ENCODE measurements around the gene TMOD2. TPM values are rescaled to one million over a fixed set of nuclear protein-coding genes. Genes with fewer than 3 reads are reported as not detected.

TMOD2 gene
- total RNA-seq, 1 experiment from 2014 or later = 3.0 TPM

DNA sequence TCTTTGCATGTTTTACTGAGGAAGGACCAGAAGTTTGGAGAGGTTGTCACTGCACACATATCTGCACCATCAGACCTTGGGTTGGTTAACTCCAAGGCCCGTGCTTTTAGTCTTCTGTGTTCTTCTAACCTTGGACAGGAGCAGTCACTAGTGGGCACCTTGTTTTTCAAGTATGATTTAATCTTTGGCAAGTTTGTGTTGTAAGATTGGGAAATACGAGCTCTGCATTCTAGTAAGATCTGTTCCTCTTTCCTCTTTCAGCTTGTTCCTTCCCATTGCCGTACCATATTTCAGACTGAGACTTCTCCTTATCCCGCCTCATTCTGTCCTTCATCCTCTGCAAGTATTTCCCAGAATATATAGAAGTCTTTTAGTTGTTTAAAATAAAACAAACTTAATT, 5.1 kb downstream of the TMOD2 start:
- no CpG with 5 or more reads among the region's 4 CpGs for WGBS (ENCODE audit: extremely low coverage, insufficient read length, low lambda C conversion rate)
- Histone ChIP-seq H2AK5ac (ENCODE audit: insufficient read length, low read length) (no peak overlapping the region), H3K18ac (ENCODE audit: insufficient read length, low read depth, low read length) (no peak overlapping the region), H3K23me2 (ENCODE audit: insufficient read length, low read depth, low read length, poor library complexity, severe bottlenecking) (no peaks in the 10 kb centered on the region), H3K4ac (ENCODE audit: low read depth, low read length) (no peak overlapping the region), H3K27me3 (ENCODE audit: insufficient read depth, low read length) (peaks cover 5% of the 10 kb centered on the region; the same call in 1 of the 2 replicates), H2BK120ac (ENCODE audit: low read depth, low read length, poor library complexity, severe bottlenecking) (no peak overlapping the region), H2BK15ac (ENCODE audit: low read depth, low read length) (no peak overlapping the region), H2AFZ (ENCODE audit: low read length) (no peak overlapping the region), H3K9ac (ENCODE audit: extremely low read depth, insufficient read length, low read length) (no peak overlapping the region), H3K4me2 (ENCODE audit: insufficient read depth, insufficient read length, low read length) (no peak overlapping the region), H4K91ac (ENCODE audit: insufficient read length, low read depth, low read length) (no peak overlapping the region), H4K5ac (ENCODE audit: insufficient read length, low read depth, low read length) (no peak overlapping the region), H3K23ac (ENCODE audit: insufficient read length, low read depth, low read length) (no peak overlapping the region), H4K20me1 (ENCODE audit: control insufficient read depth, insufficient read depth, insufficient read length) (no peaks in the 10 kb centered on the region), H3K56ac (ENCODE audit: insufficient read length, low read depth, low read length) (no peak overlapping the region), H3K4me1 (ENCODE audit: insufficient read depth, low read length) (peaks cover 3% of the 10 kb centered on the region; the same call in 1 of the 2 replicates), H2BK12ac (ENCODE audit: insufficient read length, low read depth, low read length) (no peak overlapping the region), H3K79me2 (ENCODE audit: insufficient read depth, low read length) (no peaks in the 10 kb centered on the region), H3K27ac (ENCODE audit: insufficient read length, low read depth, low read length) (no peak overlapping the region), H3K14ac (ENCODE audit: insufficient read depth, low read length) (no peak overlapping the region), H2BK20ac (ENCODE audit: low read depth, low read length, poor library complexity, severe bottlenecking) (no peak overlapping the region), H2BK5ac (ENCODE audit: insufficient read length, low read length) (no peak overlapping the region), H4K8ac (replicated peaks; ENCODE audit: insufficient read length, low read depth, low read length) (no peak overlapping the region), H3K9me3 (ENCODE audit: control insufficient read depth, low read depth, low read length) (no peaks in the 10 kb centered on the region), H3K79me1 (ENCODE audit: insufficient read depth, low read depth, low read length, poor library complexity, severe bottlenecking) (no peaks in the 10 kb centered on the region), H3T11ph (ENCODE audit: low read length) (no peak overlapping the region)
- Mint-ChIP-seq H3K4me3 (no peak overlapping the region), H3K4me1 (peaks cover 14% of the 10 kb centered on the region in 2 experiments), H3K27me3 (ENCODE audit: low read depth) (peaks cover 44% of the 10 kb centered on the region), H3K27ac (no peak overlapping the region), H3K36me3 (ENCODE audit: insufficient read depth in 1 of 3, low read depth in 3 of 3) (0 out of 7 replicates have a peak, but pooled peaks cover 0 to 2% (median 0%) of the 10 kb centered on the region in 3 experiments), H3K9me3 (peaks cover 2 to 3% of the 10 kb centered on the region in 2 experiments; a peak in 3 of 5 replicates)
- TF ChIP-seq, protein P1, sequence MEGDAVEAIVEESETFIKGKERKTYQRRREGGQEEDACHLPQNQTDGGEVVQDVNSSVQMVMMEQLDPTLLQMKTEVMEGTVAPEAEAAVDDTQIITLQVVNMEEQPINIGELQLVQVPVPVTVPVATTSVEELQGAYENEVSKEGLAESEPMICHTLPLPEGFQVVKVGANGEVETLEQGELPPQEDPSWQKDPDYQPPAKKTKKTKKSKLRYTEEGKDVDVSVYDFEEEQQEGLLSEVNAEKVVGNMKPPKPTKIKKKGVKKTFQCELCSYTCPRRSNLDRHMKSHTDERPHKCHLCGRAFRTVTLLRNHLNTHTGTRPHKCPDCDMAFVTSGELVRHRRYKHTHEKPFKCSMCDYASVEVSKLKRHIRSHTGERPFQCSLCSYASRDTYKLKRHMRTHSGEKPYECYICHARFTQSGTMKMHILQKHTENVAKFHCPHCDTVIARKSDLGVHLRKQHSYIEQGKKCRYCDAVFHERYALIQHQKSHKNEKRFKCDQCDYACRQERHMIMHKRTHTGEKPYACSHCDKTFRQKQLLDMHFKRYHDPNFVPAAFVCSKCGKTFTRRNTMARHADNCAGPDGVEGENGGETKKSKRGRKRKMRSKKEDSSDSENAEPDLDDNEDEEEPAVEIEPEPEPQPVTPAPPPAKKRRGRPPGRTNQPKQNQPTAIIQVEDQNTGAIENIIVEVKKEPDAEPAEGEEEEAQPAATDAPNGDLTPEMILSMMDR (conservative IDR thresholded peaks at IDR 0.05) = no peak
- DNase-seq = no peak
